H7 (cell line): ENCODE data around the gene MSMO1. TPM values are rescaled to one million over a fixed set of nuclear protein-coding genes. Genes with fewer than 3 reads are reported as not detected.

Source experiments
- DNase-seq: peaks from one replicate; pipeline ENCODE4 v3.0.0; 2012
- H3K27me3 ChIP-seq: 2 replicates; pipeline ENCODE4 v1.6.0; 2011; ENCODE audit warnings: mild to moderate bottlenecking, low read length; ENCODE audit not compliant: control insufficient read depth, insufficient read depth
- H3K36me3 ChIP-seq: replicated peaks from 2 replicates; pipeline ENCODE4 v1.5.1; 2011; ENCODE audit warnings: low read length; ENCODE audit not compliant: control insufficient read depth, insufficient read depth
- H3K4me3 ChIP-seq: 2 replicates; pipeline ENCODE4 v1.5.1; 2011; ENCODE audit warnings: low read depth, mild to moderate bottlenecking, control low read depth, low read length, moderate library complexity; ENCODE audit not compliant: insufficient read depth
- total RNA-seq: library from RNA; depleted of rRNA; stranded (reverse); fragments of >200 nt; shearing (Covaris generic); gene quantifications from 2 replicates; pipeline ENCODE4 v1.2.3, GENCODE V29; 2014; rRNA removed

Gene MSMO1
- total RNA-seq, 1 experiment from 2014 or later: 217 TPM

DNA sequence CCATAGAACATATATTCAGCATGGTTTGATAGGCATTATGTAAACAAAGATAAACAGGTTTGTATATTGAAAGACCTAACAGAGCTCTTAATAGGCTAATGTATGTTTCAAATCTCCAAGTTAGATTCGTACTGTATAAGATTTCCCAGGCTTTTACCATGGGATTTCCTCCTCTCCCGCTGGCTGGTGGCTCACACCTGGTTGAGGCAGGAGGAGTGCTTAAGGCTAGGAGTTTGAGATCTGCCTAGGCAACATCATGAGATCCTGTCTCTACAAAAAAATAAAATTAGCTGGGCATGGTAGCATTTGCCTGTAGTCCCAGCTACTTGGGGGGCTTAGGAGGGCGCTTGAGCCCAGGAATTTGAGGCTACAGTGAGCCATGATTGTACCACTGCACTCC is 56.7 kb downstream of the MSMO1 start:
- DNase-seq: no peak
- H3K4me3 ChIP-seq: no peak overlapping the region
- no peaks in the 10 kb centered on the region for H3K36me3 ChIP-seq
- peaks cover 6% of the 10 kb centered on the region for H3K27me3 ChIP-seq

- no peak for DNase-seq
- Histone ChIP-seq H3K36me3 (no peaks in the 10 kb centered on the region), H3K4me3 (no peak overlapping the region), H3K27me3 (peaks cover 3% of the 10 kb centered on the region)
These were observed 57.1 kb downstream of the MSMO1 start for GRCh38 chr4:165384598-165384997.

- no peak overlapping the region for H3K4me3 ChIP-seq
These were observed 57.7 kb downstream of the MSMO1 start for GRCh38 chr4:165385126-165385525.

DNA sequence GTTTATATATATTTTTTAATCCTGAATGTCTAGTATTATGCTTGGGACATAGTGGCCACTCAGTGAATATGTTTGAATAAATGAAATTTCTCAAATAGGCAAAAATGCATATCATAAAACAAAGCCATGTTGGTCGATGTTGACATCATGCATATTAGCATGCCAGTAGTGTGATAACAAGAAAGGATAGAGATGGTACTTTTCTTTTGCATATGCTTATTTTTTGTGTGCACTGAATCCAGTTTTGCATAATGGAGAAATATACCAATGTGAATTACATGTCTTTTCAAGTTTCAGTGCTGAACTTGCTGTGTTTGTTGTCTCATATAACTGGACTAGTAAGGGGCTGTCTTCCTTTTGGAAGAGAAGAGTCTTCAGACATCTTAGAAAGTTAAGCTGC is 58.9 kb downstream of the MSMO1 start:
- Histone ChIP-seq H3K4me3 (no peak overlapping the region), H3K27me3 (no peaks in the 10 kb centered on the region), H3K36me3 (no peaks in the 10 kb centered on the region)
- DNase-seq: no peak

More at GRCh38 chr4:165385126-165385525, 57.7 kb downstream of the MSMO1 start:
- H3K27me3 ChIP-seq: peaks cover under 1% of the 10 kb centered on the region; the same call in 1 of the 2 replicates
- no peak for DNase-seq
- no peaks in the 10 kb centered on the region for H3K36me3 ChIP-seq

GRCh38 chr4:165388756-165389155 is 61.3 kb downstream of the MSMO1 start:
- no peaks in the 10 kb centered on the region for H3K36me3 ChIP-seq
- no peaks in the 10 kb centered on the region for H3K27me3 ChIP-seq
- H3K4me3 ChIP-seq: no peak overlapping the region
- DNase-seq: no peak

Other genes starting within 250 kb of the MSMO1 start
- gene TMEM192, start 214.8 kb upstream of the MSMO1 start, total RNA-seq: 10.0 and 14.2 TPM in 2 replicates
- 7.0 and 9.6 TPM in 2 replicates for gene KLHL2, start 120.1 kb upstream of the MSMO1 start, total RNA-seq
- gene CPE, start 51.3 kb downstream of the MSMO1 start, total RNA-seq: 23.2 and 32.6 TPM in 2 replicates